ENCODE measurements around the gene TSR3.

The TSR3 gene

GRCh38 chr16:1323296-1324239 is 28.1 kb downstream of the TSR3 start:
- DNase-seq, result no peak

- no peak for DNase-seq
These were observed 29.3 kb downstream of the TSR3 start for GRCh38 chr16:1322407-1322806.

- no peak for DNase-seq
These were observed 30.9 kb downstream of the TSR3 start for GRCh38 chr16:1320658-1321240.

- no peak for DNase-seq
These were observed 31.6 kb downstream of the TSR3 start for GRCh38 chr16:1320097-1320496.

GRCh38 chr16:1319041-1319440 is 32.6 kb downstream of the TSR3 start:
- no peak for DNase-seq

GRCh38 chr16:1318268-1318545 is 33.5 kb downstream of the TSR3 start:
- no peak for DNase-seq

GRCh38 chr16:1317479-1318267 is 34.0 kb downstream of the TSR3 start:
- no peak for DNase-seq

GRCh38 chr16:1316033-1316405 is 35.7 kb downstream of the TSR3 start:
- no peak for DNase-seq

GRCh38 chr16:1315081-1316032 is 36.3 kb downstream of the TSR3 start:
- DNase-seq, result no peak

GRCh38 chr16:1314399-1315068 is 37.1 kb downstream of the TSR3 start:
- DNase-seq, result no peak

- DNase-seq, result no peak
These were observed 37.8 kb downstream of the TSR3 start for GRCh38 chr16:1313721-1314369.

GRCh38 chr16:1312903-1313302 is 38.8 kb downstream of the TSR3 start:
- DNase-seq, result no peak

GRCh38 chr16:1312467-1312816 is 39.2 kb downstream of the TSR3 start:
- no peak for DNase-seq

- no peak for DNase-seq
These were observed 39.8 kb downstream of the TSR3 start for GRCh38 chr16:1311738-1312466.

GRCh38 chr16:1311212-1311737 is 40.4 kb downstream of the TSR3 start:
- no peak for DNase-seq

GRCh38 chr16:1310832-1311200 is 40.9 kb downstream of the TSR3 start:
- DNase-seq, result no peak

- peak; percentile 21 for DNase-seq
These were observed 41.5 kb downstream of the TSR3 start for GRCh38 chr16:1309888-1310831.

- peak; percentile 99 for DNase-seq
These were observed 42.4 kb downstream of the TSR3 start, which contains the start of gene UBE2I for GRCh38 chr16:1308977-1309885. Gene UBE2I (plus strand): TSS chr16:1309636. CDS start chr16:1314031, 4,395 bp downstream.

All from NCI-H146 (cell line).